NCI-H1105 treated with DMSO at 0.1 percent for 48 hours (cell line): Measurements from ENCODE around the gene TRIM48.
"Not testable (repeated sequence)": the region's sequence is repeated elsewhere in the genome, so short reads cannot be mapped to it uniquely, and the experiment has no call there.

Source experiments
- DNase-seq: peaks from one replicate; lab custom pipeline; 2025; lab: John Stamatoyannopoulos, UW

TRIM48 gene, protein sequence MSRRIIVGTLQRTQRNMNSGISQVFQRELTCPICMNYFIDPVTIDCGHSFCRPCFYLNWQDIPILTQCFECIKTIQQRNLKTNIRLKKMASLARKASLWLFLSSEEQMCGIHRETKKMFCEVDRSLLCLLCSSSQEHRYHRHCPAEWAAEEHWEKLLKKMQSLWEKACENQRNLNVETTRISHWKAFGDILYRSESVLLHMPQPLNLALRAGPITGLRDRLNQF

DNA sequence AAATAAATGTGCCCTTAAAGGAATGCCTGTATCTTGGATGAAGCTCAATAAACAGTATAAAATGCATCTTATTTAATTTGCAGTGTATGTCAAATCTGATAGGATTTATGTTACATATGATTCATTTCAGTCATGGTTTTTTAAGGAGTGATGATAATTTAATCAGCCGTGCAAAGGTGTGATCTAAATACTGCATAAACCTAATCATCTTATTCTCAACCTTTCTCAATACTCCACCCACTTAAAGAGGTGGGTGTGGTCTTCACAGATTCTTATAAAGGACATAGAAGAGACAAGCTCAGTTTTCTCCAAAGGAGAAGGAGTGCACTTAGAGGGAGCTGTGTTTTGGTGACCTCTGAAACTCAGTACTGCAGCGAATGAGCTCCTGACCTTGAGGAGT is at the start of gene TRIM48:
TSS of gene TRIM48 (plus strand) at position 301 of the 400 bp plus-strand sequence. CDS start 113 bp downstream, outside the sequence.
- not testable (repeated sequence) for DNase-seq

DNA sequence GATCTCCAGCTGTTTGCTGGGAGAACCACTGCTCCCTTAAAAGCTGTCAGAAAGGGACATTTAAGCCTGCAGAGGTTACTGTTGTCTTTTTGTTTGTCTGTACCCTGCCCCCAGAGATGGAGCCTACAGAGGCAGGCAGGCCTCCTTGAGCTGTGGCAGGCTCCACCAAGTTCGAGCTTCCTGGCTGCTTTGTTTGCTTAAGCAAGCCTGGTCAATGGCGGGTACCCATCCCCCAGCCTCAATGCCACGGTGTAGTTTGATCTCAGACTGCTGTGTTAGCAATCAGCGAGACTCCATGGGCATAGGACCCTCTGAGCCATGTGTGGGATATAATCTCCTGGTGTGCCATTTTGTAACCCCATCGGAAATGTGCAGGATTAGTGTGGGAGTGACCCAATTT is 23.6 kb upstream of the TRIM48 start:
- DNase-seq = not testable (repeated sequence)

GRCh38 chr11:55263081-55263480 is 1.1 kb downstream of the TRIM48 start:
- DNase-seq = no peak
